Ecto neural progenitor cell (in vitro differentiated cells): ENCODE data around the gene SLC12A7.

Source experiments
- DNase-seq: peaks from one replicate; pipeline ENCODE4 v3.0.0-alpha.2; 2018; ENCODE audit warnings: low spot score

Gene SLC12A7

GRCh38 chr5:1018596-1018995, 93.3 kb downstream of the SLC12A7 start:
- no peak for DNase-seq

DNA sequence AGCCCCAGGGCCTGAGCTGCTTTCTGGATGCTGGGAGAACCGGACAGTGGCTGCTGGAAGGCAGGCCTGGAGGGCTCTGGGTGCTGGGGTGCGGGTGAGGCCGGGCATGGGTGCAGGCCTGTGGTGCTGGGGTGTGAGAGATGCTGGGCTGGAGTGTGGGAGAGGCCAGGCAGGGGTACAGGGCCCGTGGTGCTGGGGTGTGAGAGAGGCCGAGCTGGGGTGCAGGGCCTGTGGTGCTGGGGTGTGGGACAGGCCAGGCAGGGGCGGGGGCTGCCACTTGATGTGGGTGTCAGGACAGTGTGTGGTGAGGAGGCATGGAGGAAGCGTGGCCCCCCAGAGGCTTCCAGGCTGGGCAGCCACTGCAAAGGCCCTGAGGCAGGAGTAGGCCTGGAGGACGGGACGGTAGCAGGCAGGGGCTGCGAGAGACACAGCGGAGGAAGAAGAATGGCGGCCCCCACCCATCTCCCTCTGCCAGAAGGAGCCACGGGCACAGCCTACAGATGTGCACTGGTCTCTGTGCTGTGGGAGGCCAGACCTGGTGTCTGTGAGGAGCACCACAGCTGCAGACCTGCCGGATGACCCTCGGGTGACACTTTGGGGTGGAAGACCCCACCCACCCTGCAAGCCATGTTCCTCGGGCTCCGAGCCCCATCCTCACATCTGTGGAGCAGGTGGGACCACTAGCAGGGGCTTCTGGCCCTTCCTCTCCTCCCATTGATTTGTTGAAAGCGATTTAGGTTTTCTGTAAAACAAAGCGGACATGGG, 94.0 kb downstream of the SLC12A7 start:
- no peak for DNase-seq

- DNase-seq, result no peak
Measured at GRCh38 chr5:1017056-1017455, 94.8 kb downstream of the SLC12A7 start.

DNA sequence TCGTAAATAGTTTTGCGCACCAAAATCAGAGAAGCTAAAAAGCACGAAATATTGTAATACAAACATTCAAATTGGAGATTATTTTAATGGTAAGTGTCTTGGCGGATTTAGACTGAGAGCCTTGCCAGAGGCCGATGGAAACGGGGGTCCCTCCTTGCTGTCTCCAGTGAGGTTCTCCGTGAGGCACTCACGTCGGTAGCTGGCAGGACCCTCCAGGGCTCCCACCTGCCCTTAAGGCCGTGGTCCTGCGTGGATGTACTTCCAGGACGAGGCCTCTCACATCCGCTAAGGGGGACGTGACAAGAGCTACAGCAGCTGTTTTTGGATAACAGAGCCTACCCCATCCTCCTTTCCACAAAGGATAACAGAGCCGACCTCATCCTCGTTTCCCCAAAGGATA, 95.4 kb downstream of the SLC12A7 start:
- DNase-seq, result no peak

DNA sequence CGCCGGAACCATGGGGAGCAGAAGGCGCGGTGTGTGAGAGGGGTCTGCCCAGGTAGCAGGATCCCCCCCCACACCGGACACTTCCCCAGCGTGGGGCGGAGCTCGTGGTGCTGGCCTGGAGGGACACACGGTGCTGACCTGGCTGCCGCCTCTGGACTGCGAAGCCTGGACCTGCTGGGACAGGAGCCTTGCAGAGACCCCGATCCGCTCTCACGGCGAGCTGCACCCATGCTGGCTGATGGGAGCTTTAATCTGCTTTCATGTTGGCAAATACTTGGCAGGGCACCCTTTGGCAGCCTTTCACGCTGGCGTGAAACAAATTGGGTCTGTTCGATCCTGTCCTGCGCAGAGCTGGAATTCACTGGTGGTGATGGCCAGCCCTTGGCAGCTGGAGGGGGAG, 95.8 kb downstream of the SLC12A7 start:
- no peak for DNase-seq

GRCh38 chr5:1015507-1015906, 96.4 kb downstream of the SLC12A7 start:
- DNase-seq, result no peak

- DNase-seq, result no peak
Measured at GRCh38 chr5:1014781-1015221, 97.1 kb downstream of the SLC12A7 start.

DNA sequence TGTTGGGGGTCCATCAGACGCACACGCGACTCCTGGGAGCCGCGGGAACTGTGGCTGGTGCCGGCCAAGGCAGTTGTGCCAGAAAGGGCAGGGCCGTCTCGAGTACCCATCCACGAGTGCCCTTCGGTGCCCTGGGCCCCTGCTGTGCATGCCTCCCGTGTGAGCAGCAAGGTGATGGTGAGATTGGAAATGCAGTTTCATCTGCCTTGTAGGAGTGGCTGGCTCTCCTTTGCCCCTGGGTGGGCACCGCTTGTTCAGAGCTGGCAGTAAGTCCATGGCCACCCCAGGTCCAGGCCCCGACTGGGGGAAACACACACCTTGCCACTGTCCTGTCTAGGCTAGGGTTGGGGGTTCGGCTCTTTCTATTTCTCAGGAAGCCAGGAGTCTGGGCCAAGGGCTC, 97.5 kb downstream of the SLC12A7 start:
- DNase-seq, result no peak

DNA sequence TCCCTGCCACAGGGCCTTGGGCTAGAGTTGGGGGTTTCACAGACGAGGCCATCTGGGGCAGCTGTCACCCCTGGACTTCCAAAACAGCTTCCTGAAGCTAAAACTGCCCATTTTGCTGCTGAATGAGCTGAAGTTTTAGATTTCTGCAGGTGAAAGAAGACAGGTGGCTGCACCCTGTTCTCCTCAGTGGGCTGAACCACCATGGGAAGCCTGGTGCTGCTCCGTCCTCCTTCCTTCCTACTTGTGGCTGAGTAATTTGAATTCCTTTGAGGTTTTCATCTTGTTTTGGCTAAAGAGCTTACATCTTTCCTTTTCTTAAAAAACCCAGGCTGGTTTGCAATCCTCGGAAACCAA, 97.9 kb downstream of the SLC12A7 start:
- DNase-seq, result no peak

- DNase-seq, result no peak
Measured at GRCh38 chr5:1013238-1013947, 98.5 kb downstream of the SLC12A7 start.

GRCh38 chr5:1012900-1013237, 99.0 kb downstream of the SLC12A7 start:
- no peak for DNase-seq

DNA sequence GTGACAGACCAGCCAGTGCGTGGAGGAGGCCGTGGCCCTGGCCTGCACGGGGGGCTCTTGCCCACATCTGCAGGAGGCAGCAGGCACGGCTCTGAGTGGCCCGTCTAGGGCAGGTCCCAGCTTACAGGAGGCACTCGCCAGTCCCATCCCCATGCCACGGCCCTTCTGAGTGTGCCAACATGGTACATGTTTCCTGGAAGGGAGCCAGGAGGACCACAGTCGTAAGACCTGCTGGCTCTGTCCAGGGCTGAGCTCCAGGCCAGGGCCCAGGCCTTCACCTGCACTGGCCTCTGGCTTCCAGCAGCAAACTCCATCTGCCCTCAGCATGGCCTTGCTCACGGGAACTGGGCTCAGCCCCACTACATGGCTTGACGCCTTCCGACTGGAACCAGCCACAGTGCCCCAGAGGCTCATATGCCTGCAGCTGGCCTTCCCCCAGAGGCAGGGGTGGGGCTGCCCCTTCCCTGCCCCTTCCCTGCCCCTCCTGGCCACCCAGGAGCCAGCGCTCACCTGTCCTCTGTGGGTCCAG, 99.5 kb downstream of the SLC12A7 start:
- no peak for DNase-seq

- DNase-seq, result no peak
Measured at GRCh38 chr5:1011741-1012312, 100.0 kb downstream of the SLC12A7 start.

DNA sequence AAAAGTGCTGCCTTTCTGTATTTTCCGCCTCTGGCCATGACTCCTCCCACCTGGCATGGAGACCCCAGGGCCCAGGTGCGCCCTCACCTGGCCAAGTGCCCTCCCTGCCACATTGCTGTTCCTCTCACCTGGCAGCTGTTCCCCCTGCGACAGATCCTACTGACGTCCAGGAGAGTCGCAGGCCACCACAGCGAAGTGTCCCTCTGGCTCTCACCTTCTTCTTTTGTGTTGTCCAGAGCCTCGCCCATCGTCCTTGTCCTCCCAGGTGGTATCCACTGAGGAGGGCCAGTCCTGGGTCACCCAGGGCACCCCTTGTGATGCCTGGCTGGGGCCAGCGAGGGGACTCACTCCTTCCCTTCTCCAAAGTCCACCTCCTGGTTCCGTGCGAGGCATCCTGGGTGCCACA, 100.6 kb downstream of the SLC12A7 start:
- no peak for DNase-seq

DNA sequence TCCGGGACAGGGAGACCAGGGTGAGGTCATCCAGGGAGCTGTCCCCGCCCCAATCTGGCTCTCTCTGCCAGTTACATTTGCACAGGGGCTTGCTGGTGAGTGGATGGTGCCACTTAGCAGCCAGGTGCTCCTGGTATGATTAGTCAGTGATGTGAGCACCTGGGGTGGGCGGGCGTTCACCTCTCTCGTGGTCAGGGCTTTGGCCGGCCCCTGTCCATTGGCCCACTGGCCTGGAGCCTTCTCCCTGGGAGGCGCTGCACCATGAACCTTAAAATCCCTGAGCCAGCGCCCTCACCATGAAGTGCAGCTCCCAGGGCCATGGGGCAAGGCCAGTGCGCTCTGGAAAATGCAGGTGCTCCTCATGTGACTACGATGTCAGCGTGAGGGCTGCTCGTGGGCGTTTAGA, 101.2 kb downstream of the SLC12A7 start:
- DNase-seq, result no peak

DNA sequence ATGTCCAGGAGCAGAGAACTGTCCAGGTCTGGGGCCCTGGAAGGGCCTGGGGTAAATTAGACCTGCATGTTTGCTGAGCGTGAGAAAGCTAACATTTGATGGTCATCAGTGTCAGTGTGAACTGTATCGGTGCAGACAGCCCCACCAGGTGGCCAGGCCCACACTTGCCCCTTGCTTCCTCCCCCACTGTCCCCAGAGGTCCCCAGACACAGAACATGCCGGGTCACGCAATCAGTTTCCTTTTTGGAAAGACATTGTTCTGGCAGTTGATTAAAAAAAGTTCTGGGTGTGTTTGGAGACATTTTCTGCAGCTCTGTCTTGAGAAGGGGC, 101.7 kb downstream of the SLC12A7 start:
- DNase-seq, result no peak

GRCh38 chr5:1009359-1010180, 102.3 kb downstream of the SLC12A7 start:
- DNase-seq, result no peak

GRCh38 chr5:1008451-1009358, 103.2 kb downstream of the SLC12A7 start, which contains the start of gene NKD2:
Gene NKD2, plus strand, starts transcription at chr5:1008802. Its CDS starts 256 bp downstream, at chr5:1009058.
- DNase-seq, result peak; percentile 78

DNA sequence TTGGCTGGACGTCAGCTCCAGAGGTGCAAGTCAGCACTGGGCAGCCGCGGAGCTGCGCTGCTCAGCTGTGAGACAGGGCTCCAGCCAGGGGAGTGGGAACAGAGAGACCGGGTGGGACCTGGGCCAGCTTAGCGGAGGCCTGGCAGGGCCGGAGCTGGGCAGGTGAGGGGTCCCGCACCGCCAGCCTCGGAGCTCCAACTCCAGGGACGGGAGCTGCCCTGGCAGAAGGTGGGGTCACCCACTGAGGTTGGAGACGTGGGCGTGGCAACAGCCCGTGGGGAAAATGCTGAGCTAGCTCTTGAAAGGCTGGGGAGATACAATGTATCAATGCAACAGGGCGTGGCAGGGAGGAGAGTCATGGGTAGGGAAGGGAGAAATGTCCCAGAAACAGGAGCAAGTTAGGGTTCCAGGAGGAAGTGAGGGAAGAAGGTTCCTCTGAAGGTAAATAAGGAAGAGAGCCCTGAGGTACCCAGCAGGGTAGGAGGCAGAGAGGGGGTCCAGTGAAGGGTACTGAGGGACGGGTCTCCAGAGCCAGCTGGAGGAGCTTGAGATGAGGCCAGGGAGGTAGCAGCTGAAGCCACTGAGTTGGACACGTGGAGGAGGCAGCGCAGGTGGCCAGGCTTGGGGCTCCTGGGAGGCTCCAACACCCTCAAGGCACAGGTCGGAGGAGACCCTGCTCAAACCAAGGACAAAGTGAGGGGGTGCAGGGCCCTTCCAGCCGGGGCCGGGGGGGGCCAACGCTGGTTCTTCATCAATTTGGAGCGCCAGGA, 104.0 kb downstream of the SLC12A7 start:
- no peak for DNase-seq

DNA sequence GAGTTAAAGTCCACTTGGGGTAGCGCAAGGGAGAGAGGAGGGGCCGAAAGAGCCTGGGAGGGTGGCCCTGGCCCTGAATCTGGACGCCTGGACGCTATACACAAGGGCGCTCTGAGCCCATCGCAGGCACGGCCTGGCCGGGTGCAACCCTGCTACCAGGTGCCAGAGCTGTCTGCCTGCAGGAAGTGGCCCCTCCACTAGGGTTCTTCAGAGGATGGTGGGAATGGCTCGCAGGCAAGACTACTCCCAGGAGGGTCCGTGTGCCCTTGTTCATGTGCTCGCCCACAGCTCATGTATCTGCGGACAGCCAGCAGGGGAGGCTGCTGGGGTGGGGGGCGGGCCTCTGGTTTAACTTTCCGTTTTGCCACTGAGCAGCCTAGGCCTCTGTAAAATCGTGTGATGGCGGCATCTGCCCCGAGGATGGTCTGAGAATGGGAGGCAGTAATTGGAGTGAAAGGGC, 104.6 kb downstream of the SLC12A7 start:
- DNase-seq, result no peak
